ENCODE measurements around the gene DNAJC12. TPM values are rescaled to one million over a fixed set of nuclear protein-coding genes. Genes with fewer than 3 reads are reported as not detected.

The DNAJC12 gene
- total RNA-seq, result 1.6 and 2.5 TPM in 2 replicates

DNA sequence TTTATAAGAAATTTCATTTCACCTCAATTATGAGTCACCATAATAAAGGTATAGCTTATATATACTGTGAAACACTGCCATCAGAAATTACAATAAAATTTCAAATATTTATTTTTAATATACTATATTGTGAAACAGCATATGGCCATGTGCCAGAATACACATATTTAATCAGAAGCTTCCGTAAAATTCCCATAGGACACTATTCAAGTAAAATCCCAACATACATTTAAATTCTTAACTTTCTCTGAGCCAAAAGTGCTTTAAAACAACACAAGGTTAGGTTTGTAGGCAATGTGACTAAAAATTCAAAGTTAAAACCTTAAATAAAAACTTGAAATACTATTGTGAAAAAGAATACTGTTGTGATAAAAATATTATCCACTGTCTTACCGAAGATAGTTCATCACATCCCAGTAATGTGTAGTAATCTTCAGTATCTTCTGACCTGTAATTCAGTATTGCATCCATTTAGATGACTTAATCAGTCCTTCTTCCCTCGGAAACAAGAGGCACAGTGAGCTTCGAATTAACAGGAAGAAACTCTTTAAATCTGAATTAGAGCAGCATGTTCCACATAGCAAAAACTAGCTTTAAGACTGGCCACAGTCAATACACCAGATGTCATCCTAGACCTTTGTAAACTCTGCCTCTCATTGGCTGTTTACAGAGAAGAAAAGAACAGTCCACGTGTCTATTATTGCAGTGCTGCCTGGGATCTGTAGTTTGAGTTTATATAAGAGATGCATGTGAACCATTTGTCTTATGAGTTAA, at the start of gene DNAJC12:
Gene DNAJC12 (minus strand): TSS at position 648 of the 774 bp plus-strand sequence. CDS start 177 bp downstream, at position 471.

GRCh38 chr10:67884313-67884841, 46.4 kb upstream of the DNAJC12 start, which contains the start of gene SIRT1:
TSS of gene SIRT1 (plus strand) at chr10:67884656. CDS start at chr10:67884722, 66 bp downstream.

Other genes with a start within 250 kb of the DNAJC12 start
- 0.13 TPM in 1 of 2 replicates, not detected in the other for gene CTNNA3, start 142.0 kb downstream of the DNAJC12 start, total RNA-seq
- 12.2 and 12.3 TPM in 2 replicates for gene SIRT1, start 46.5 kb upstream of the DNAJC12 start, total RNA-seq
- gene HERC4, start 237.1 kb upstream of the DNAJC12 start, total RNA-seq, result 95.1 and 134 TPM in 2 replicates